ENCODE measurements around the gene PCSK9.
"Not testable (repeated sequence)": the region's sequence is repeated elsewhere in the genome, so short reads cannot be mapped to it uniquely, and the experiment has no call there.

The PCSK9 gene

DNA sequence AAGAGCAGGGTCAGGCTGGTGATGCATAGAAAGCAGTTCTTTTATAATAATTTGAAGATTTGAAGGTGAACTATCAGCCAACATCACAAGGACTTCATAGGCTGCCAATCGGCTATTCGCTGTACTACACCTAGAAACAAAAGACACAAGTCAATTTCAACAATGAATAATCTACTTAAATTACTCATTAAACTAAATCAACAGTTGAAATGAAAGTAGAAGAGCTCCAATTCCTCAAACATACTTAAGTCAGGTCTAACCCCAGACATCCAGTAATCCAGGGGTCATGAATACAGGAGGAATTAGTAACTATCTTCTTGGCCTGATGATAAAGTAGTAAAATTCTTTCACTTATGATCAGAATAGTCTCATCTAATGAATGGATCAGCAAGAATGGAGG lies 64.5 kb downstream of the PCSK9 start:
- in situ Hi-C loops (cut with HindIII; ENCODE audit: low pct_ligation_motif_present, low pct_unique_long_range_greater_than_20kb, low sequenced_read_pairs), result no loop called here
- DNase-seq, result no peak

DNA sequence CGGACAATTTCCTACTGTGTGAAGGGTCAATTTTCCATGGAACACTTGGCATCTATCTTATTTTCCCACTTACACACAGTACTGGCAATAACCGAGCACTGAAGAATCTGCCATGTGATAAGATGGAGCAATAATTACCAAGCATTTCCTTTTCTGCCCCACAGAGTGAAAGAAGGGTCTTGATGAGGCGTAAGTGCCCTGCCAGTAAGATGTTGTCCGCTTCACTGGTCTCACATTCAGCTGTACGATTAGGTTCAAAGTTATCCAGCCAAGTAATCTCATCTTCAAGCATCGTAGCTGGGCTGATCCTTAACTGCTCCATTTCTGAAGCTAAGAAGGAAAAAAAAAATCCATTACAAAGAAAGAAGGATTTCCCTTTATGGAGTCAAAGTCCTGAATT lies 67.8 kb downstream of the PCSK9 start:
- DNase-seq, result no peak
- in situ Hi-C loops (cut with HindIII; ENCODE audit: low pct_ligation_motif_present, low pct_unique_long_range_greater_than_20kb, low sequenced_read_pairs), result no loop called here

DNA sequence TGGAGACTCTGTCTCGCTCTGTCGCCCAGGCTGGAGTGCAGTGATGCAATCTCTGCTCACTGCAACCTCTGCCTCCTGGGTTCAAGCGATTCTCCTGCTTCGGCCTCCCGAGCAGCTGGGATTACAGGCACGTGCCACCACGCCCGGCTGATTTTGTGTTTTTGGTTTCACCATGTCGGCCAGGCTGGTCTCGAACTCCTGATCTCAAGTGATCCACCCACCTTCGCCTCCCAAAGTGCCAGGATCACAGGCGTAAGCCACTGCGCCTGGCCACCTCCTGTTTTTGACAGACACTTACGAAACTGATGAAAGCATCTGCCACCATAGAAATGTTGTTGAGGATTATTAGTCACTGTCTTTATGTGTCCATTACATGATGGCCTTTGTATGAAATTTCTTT lies 69.7 kb downstream of the PCSK9 start:
- in situ Hi-C loops (cut with HindIII; ENCODE audit: low pct_ligation_motif_present, low pct_unique_long_range_greater_than_20kb, low sequenced_read_pairs); DNase-seq: not testable (repeated sequence)
